ENCODE measurements around the gene CFAP46. TPM values are rescaled to one million over a fixed set of nuclear protein-coding genes. Genes with fewer than 3 reads are reported as not detected.
A peak's percentile ranks its signal among the peaks of the same experiment; 100 is the strongest.
"Not testable (repeated sequence)": the region's sequence is repeated elsewhere in the genome, so short reads cannot be mapped to it uniquely, and the experiment has no call there.

CFAP46 gene
- total and polyA plus RNA-seq, 7 experiments from 2014 or later = 0.05 TPM; not detected in 6

GRCh38 chr10:132967540-132967939 is 25.2 kb upstream of the CFAP46 start:
- H3K4me3 ChIP-seq (ENCODE audit: low read length) = no peak overlapping the region
- H3K4me3 Mint-ChIP-seq = no peak overlapping the region

GRCh38 chr10:132965411-132966057 is 23.2 kb upstream of the CFAP46 start:
- Mint-ChIP-seq H3K36me3 (no peaks in the 10 kb centered on the region), H3K9me3 (peaks cover 0 to 8% (median 0%) of the 10 kb centered on the region in 11 donors), H3K4me3 (peak overlapping the region in 5 of 10 donors; percentile 20 to 50 (median 32)), H3K27me3 (peaks cover 5 to 41% (median 33%) of the 10 kb centered on the region in 5 donors), H3K27ac (no peak overlapping the region), H3K4me1 (peaks cover 7 to 27% (median 18%) of the 10 kb centered on the region in 7 donors)
- ChIA-PET POLR2A (no interaction called here), CTCF (no interaction called here)
- intact Hi-C loops (cut with micrococcal nuclease) = no loop called here
- H3K27ac ChIP-seq (ENCODE audit: low read depth, low read length) = no peak overlapping the region
- H3K36me3 ChIP-seq (ENCODE audit: control insufficient read depth in 2 of 3, insufficient read depth in 3 of 3, low read length in 3 of 3) = no peaks in the 10 kb centered on the region
- H3K4me3 ChIP-seq (ENCODE audit: low read length) = no peak overlapping the region
- no peaks in the 10 kb centered on the region for H3K27me3 ChIP-seq (ENCODE audit: control insufficient read depth in 2 of 2, insufficient read depth in 2 of 2, low read length in 2 of 2)
- H3K4me1 ChIP-seq (ENCODE audit: control insufficient read depth in 2 of 2, insufficient read depth in 2 of 2, low read length in 2 of 2) = peaks cover 0 to 3% of the 10 kb centered on the region in 2 donors
- peaks cover 0 to under 1% (median 0%) of the 10 kb centered on the region in 3 experiments for H3K9me3 ChIP-seq (ENCODE audit: control insufficient read depth in 2 of 3, low read length in 3 of 3)
- ATAC-seq = no peak
- DNase-seq = no peak

More at GRCh38 chr10:132967540-132967939, 25.2 kb upstream of the CFAP46 start:
- intact Hi-C loops (cut with micrococcal nuclease) = no loop called here
- ATAC-seq (no peak), DNase-seq (no peak)
- Histone ChIP-seq H3K27me3 (ENCODE audit: control insufficient read depth in 2 of 2, insufficient read depth in 2 of 2, low read length in 2 of 2) (no peaks in the 10 kb centered on the region), H3K27ac (ENCODE audit: low read depth, low read length) (no peak overlapping the region), H3K9me3 (ENCODE audit: control insufficient read depth in 2 of 3, low read length in 3 of 3) (peaks cover 0 to 7% (median 0%) of the 10 kb centered on the region in 3 experiments), H3K4me1 (ENCODE audit: control insufficient read depth in 2 of 2, insufficient read depth in 2 of 2, low read length in 2 of 2) (no peaks in the 10 kb centered on the region), H3K36me3 (ENCODE audit: control insufficient read depth in 2 of 3, insufficient read depth in 3 of 3, low read length in 3 of 3) (no peaks in the 10 kb centered on the region)
- ChIA-PET POLR2A (no interaction called here), CTCF (no interaction called here)
- Mint-ChIP-seq H3K4me1 (peaks cover 7 to 22% (median 12%) of the 10 kb centered on the region in 7 donors), H3K27me3 (peaks cover 15 to 47% (median 35%) of the 10 kb centered on the region in 5 donors), H3K9me3 (peaks cover 0 to 8% (median 0%) of the 10 kb centered on the region in 11 donors), H3K36me3 (peaks cover 0 to 3% (median 0%) of the 10 kb centered on the region in 5 donors), H3K27ac (no peak overlapping the region)

GRCh38 chr10:132964707-132965410 is 22.5 kb upstream of the CFAP46 start:
- H3K9me3 ChIP-seq (ENCODE audit: control insufficient read depth in 2 of 3, low read length in 3 of 3); H3K27ac Mint-ChIP-seq; H3K36me3 ChIP-seq (ENCODE audit: control insufficient read depth in 2 of 3, insufficient read depth in 3 of 3, low read length in 3 of 3); H3K4me3 ChIP-seq (ENCODE audit: low read length); H3K36me3 Mint-ChIP-seq; intact Hi-C loops (cut with micrococcal nuclease); H3K9me3 Mint-ChIP-seq; ATAC-seq; H3K27me3 ChIP-seq (ENCODE audit: control insufficient read depth in 2 of 2, insufficient read depth in 2 of 2, low read length in 2 of 2); H3K4me1 ChIP-seq (ENCODE audit: control insufficient read depth in 2 of 2, insufficient read depth in 2 of 2, low read length in 2 of 2); POLR2A ChIA-PET; CTCF ChIA-PET; H3K27ac ChIP-seq (ENCODE audit: low read depth, low read length): not testable (repeated sequence)
- peaks cover 5 to 41% (median 27%) of the 10 kb centered on the region in 5 donors for H3K27me3 Mint-ChIP-seq
- peak in 1 of 9 donors; percentile 13 for DNase-seq
- H3K4me1 Mint-ChIP-seq = peaks cover 7 to 27% (median 18%) of the 10 kb centered on the region in 7 donors
- peak overlapping the region in 1 of 10 donors; percentile 32 for H3K4me3 Mint-ChIP-seq

- H3K9me3 Mint-ChIP-seq = peaks cover 0 to 4% (median 0%) of the 10 kb centered on the region in 11 donors
- intact Hi-C loops (cut with micrococcal nuclease) = no loop called here
- peaks cover 7 to 27% (median 18%) of the 10 kb centered on the region in 7 donors for H3K4me1 Mint-ChIP-seq
- POLR2A ChIA-PET = no interaction called here
- Histone ChIP-seq H3K4me3 (ENCODE audit: low read length) (no peak overlapping the region), H3K27me3 (ENCODE audit: control insufficient read depth in 2 of 2, insufficient read depth in 2 of 2, low read length in 2 of 2) (no peaks in the 10 kb centered on the region), H3K36me3 (ENCODE audit: control insufficient read depth in 2 of 3, insufficient read depth in 3 of 3, low read length in 3 of 3) (no peaks in the 10 kb centered on the region), H3K27ac (ENCODE audit: low read depth, low read length) (no peak overlapping the region), H3K4me1 (ENCODE audit: control insufficient read depth in 2 of 2, insufficient read depth in 2 of 2, low read length in 2 of 2) (peaks cover 0 to 3% of the 10 kb centered on the region in 2 donors), H3K9me3 (ENCODE audit: control insufficient read depth in 2 of 3, low read length in 3 of 3) (no peaks in the 10 kb centered on the region)
- H3K36me3 Mint-ChIP-seq = no peaks in the 10 kb centered on the region
- ATAC-seq = no peak
- peak overlapping the region in 3 of 10 donors; percentile 25 to 58 (median 32) for H3K4me3 Mint-ChIP-seq
- peaks cover 5 to 37% (median 23%) of the 10 kb centered on the region in 5 donors for H3K27me3 Mint-ChIP-seq
- CTCF ChIA-PET = no interaction called here
- no peak for DNase-seq
- no peak overlapping the region for H3K27ac Mint-ChIP-seq
Observed at GRCh38 chr10:132964231-132964630, 21.9 kb upstream of the CFAP46 start.

GRCh38 chr10:132963430-132963960 is 21.1 kb upstream of the CFAP46 start:
- Histone ChIP-seq H3K4me1 (ENCODE audit: control insufficient read depth in 2 of 2, insufficient read depth in 2 of 2, low read length in 2 of 2) (peaks cover 0 to 3% of the 10 kb centered on the region in 2 donors), H3K9me3 (ENCODE audit: control insufficient read depth in 2 of 3, low read length in 3 of 3) (no peaks in the 10 kb centered on the region), H3K36me3 (ENCODE audit: control insufficient read depth in 2 of 3, insufficient read depth in 3 of 3, low read length in 3 of 3) (no peaks in the 10 kb centered on the region), H3K27me3 (ENCODE audit: control insufficient read depth in 2 of 2, insufficient read depth in 2 of 2, low read length in 2 of 2) (no peaks in the 10 kb centered on the region), H3K27ac (ENCODE audit: low read depth, low read length) (no peak overlapping the region), H3K4me3 (ENCODE audit: low read length) (no peak overlapping the region)
- no peak for DNase-seq
- peaks cover 5 to 30% (median 22%) of the 10 kb centered on the region in 5 donors for H3K27me3 Mint-ChIP-seq
- peak overlapping the region in 1 of 9 donors; percentile 60 for H3K27ac Mint-ChIP-seq
- ChIA-PET CTCF (no interaction called here), POLR2A (no interaction called here)
- H3K4me1 Mint-ChIP-seq = peaks cover 7 to 27% (median 18%) of the 10 kb centered on the region in 7 donors
- intact Hi-C loops (cut with micrococcal nuclease) = no loop called here
- no peaks in the 10 kb centered on the region for H3K36me3 Mint-ChIP-seq
- H3K4me3 Mint-ChIP-seq = peak overlapping the region in 9 of 10 donors; percentile 9 to 97 (median 91)
- no peak for ATAC-seq
- peaks cover 0 to 4% (median 0%) of the 10 kb centered on the region in 11 donors for H3K9me3 Mint-ChIP-seq

GRCh38 chr10:132962623-132963429 is 20.5 kb upstream of the CFAP46 start:
- ATAC-seq (peak; percentile 28), DNase-seq (no peak)
- Histone ChIP-seq H3K27me3 (ENCODE audit: control insufficient read depth in 2 of 2, insufficient read depth in 2 of 2, low read length in 2 of 2) (no peaks in the 10 kb centered on the region), H3K4me1 (ENCODE audit: control insufficient read depth in 2 of 2, insufficient read depth in 2 of 2, low read length in 2 of 2) (peaks cover 0 to 3% of the 10 kb centered on the region in 2 donors), H3K4me3 (ENCODE audit: low read length) (peak overlapping the region; percentile 64), H3K27ac (ENCODE audit: low read depth, low read length) (peak overlapping the region; percentile 33), H3K36me3 (ENCODE audit: control insufficient read depth in 2 of 3, insufficient read depth in 3 of 3, low read length in 3 of 3) (no peaks in the 10 kb centered on the region), H3K9me3 (ENCODE audit: control insufficient read depth in 2 of 3, low read length in 3 of 3) (no peaks in the 10 kb centered on the region)
- POLR2A ChIA-PET = interaction anchor here (0.6 kb wide), 1 partner anchor 35 kb away, joined by 3 read pairs; no protein-coding TSS in a partner anchor
- intact Hi-C loops (cut with micrococcal nuclease) = no loop called here
- CTCF ChIA-PET = no interaction called here
- H3K27me3 Mint-ChIP-seq = peaks cover 5 to 29% (median 18%) of the 10 kb centered on the region in 5 donors
- H3K27ac Mint-ChIP-seq = peak overlapping the region in 8 of 9 donors; percentile 2 to 84 (median 63)
- H3K4me1 Mint-ChIP-seq = peaks cover 7 to 27% (median 17%) of the 10 kb centered on the region in 7 donors
- H3K9me3 Mint-ChIP-seq = peaks cover 0 to 4% (median 0%) of the 10 kb centered on the region in 11 donors
- peak overlapping the region; percentile 87 to 99 (median 94) for H3K4me3 Mint-ChIP-seq
- no peaks in the 10 kb centered on the region for H3K36me3 Mint-ChIP-seq
